HL-60 (cell line): Measurements from ENCODE around the gene GRPEL2.

Experiments
- DNase-seq, 2 experiments: peaks; one replicate each; pipeline ENCODE4 v3.0.0-alpha.2; 2010 to 2020; ENCODE audit warnings: low read depth in 1 of 2, low spot score in 1 of 2
- H3K27ac ChIP-seq: fragments of 250-450 bp; sonication (Bioruptor Pico); replicated peaks from 2 replicates; pipeline ENCODE4 v1.5.1; 2020; ENCODE audit warnings: mild to moderate bottlenecking, moderate library complexity
- H3K27me3 ChIP-seq: fragments of 250-450 bp; sonication (Bioruptor Pico); 2 replicates; pipeline ENCODE4 v1.5.1; 2021; ENCODE audit warnings: mild to moderate bottlenecking, moderate library complexity; ENCODE audit not compliant: insufficient read depth, poor library complexity, severe bottlenecking
- H3K4me3 ChIP-seq: replicated peaks from 2 replicates; pipeline ENCODE4 v1.5.1; 2011; ENCODE audit warnings: mild to moderate bottlenecking, control low read depth, low read length; ENCODE audit not compliant: insufficient read depth
- GABPA ChIP-seq: IDR thresholded peaks from 2 replicates; pipeline ENCODE4 v1.6.1; 2012; ENCODE audit warnings: low read depth
- POLR2AphosphoS5 ChIP-seq: IDR thresholded peaks from 2 replicates; pipeline ENCODE4 v1.6.1; 2012; ENCODE audit warnings: low read depth
- SPI1 ChIP-seq: IDR thresholded peaks from 2 replicates; pipeline ENCODE4 v1.6.1; 2012; ENCODE audit warnings: low read depth, mild to moderate bottlenecking, borderline replicate concordance
- TF ChIP-seq, protein P1 (sequence below): IDR thresholded peaks from one replicate; pipeline ENCODE4 v1.5.1; 2011; ENCODE audit warnings: low read length, control low read depth, inconsistent platforms; ENCODE audit not compliant: insufficient read depth
- TF ChIP-seq, protein P2 (sequence below): IDR thresholded peaks from 2 replicates; pipeline ENCODE4 v1.6.1; 2012; ENCODE audit warnings: low read depth; ENCODE audit not compliant: insufficient replicate concordance

The GRPEL2 gene

DNA sequence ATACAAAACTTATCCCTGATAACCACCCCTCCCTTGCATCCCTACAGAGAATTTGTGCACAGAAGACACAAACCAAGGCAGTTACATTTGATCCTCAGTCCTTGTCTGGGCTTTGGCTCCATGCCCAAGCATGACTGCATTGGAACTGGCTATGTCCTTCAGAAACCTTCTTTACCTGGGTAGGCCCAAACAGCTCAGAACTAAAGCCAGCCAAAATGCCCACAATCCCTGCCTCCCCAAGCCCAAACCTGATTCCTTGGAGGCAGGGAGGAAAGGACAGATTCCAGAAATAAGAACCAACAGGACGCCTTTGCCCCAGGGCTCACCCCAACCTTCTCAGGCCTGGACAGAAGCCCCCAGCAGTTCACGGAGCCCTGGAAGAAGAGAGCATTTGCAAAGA, 25.6 kb downstream of the GRPEL2 start:
- no peak for DNase-seq
- no peak overlapping the region for H3K27ac ChIP-seq
- no peak overlapping the region for H3K4me3 ChIP-seq
- TF ChIP-seq, protein P1, sequence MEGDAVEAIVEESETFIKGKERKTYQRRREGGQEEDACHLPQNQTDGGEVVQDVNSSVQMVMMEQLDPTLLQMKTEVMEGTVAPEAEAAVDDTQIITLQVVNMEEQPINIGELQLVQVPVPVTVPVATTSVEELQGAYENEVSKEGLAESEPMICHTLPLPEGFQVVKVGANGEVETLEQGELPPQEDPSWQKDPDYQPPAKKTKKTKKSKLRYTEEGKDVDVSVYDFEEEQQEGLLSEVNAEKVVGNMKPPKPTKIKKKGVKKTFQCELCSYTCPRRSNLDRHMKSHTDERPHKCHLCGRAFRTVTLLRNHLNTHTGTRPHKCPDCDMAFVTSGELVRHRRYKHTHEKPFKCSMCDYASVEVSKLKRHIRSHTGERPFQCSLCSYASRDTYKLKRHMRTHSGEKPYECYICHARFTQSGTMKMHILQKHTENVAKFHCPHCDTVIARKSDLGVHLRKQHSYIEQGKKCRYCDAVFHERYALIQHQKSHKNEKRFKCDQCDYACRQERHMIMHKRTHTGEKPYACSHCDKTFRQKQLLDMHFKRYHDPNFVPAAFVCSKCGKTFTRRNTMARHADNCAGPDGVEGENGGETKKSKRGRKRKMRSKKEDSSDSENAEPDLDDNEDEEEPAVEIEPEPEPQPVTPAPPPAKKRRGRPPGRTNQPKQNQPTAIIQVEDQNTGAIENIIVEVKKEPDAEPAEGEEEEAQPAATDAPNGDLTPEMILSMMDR: no peak
- TF ChIP-seq SPI1 (no peak), GABPA (no peak), POLR2AphosphoS5 (no peak)
- TF ChIP-seq, protein P2, sequence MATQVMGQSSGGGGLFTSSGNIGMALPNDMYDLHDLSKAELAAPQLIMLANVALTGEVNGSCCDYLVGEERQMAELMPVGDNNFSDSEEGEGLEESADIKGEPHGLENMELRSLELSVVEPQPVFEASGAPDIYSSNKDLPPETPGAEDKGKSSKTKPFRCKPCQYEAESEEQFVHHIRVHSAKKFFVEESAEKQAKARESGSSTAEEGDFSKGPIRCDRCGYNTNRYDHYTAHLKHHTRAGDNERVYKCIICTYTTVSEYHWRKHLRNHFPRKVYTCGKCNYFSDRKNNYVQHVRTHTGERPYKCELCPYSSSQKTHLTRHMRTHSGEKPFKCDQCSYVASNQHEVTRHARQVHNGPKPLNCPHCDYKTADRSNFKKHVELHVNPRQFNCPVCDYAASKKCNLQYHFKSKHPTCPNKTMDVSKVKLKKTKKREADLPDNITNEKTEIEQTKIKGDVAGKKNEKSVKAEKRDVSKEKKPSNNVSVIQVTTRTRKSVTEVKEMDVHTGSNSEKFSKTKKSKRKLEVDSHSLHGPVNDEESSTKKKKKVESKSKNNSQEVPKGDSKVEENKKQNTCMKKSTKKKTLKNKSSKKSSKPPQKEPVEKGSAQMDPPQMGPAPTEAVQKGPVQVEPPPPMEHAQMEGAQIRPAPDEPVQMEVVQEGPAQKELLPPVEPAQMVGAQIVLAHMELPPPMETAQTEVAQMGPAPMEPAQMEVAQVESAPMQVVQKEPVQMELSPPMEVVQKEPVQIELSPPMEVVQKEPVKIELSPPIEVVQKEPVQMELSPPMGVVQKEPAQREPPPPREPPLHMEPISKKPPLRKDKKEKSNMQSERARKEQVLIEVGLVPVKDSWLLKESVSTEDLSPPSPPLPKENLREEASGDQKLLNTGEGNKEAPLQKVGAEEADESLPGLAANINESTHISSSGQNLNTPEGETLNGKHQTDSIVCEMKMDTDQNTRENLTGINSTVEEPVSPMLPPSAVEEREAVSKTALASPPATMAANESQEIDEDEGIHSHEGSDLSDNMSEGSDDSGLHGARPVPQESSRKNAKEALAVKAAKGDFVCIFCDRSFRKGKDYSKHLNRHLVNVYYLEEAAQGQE: no peak
- no peaks in the 10 kb centered on the region for H3K27me3 ChIP-seq

DNA sequence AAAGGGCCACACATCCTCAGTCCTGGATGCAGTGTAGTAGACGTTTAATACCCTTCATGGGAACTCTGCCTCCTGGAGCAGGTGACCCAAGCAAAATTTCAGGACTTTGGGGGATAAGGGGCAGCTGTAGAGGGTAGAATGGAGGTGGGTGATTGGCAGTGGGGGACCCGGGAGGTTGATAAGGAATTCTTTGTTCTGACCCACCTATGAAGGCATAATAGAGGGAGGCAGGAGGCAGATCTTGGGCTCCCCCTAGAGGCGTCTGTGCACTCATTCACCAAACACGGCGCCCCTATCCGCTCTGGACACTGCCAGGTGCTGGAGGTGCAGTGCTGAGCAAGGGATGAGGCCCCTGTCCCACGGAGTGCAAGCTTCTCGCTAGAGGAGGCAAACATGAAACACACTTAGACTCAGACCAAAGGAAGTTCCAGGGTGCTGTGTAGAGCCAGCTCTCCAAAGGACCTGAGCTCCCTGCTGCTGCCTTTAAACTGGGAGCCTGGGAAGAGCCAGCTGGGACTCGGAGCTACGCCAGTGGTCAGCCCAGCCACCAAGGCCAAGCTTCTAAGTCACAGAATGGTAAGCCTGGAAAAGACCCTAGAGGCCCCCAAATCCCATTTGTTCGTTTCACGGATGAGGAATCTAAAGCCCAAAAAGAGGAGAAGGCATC, 26.1 kb downstream of the GRPEL2 start:
- Histone ChIP-seq H3K27ac (no peak overlapping the region), H3K27me3 (no peaks in the 10 kb centered on the region), H3K4me3 (no peak overlapping the region)
- TF ChIP-seq SPI1 (no peak), GABPA (no peak)
- TF ChIP-seq, protein P1: peak; percentile 78
- DNase-seq: peak in 1 of 2 experiments; percentile 63

DNA sequence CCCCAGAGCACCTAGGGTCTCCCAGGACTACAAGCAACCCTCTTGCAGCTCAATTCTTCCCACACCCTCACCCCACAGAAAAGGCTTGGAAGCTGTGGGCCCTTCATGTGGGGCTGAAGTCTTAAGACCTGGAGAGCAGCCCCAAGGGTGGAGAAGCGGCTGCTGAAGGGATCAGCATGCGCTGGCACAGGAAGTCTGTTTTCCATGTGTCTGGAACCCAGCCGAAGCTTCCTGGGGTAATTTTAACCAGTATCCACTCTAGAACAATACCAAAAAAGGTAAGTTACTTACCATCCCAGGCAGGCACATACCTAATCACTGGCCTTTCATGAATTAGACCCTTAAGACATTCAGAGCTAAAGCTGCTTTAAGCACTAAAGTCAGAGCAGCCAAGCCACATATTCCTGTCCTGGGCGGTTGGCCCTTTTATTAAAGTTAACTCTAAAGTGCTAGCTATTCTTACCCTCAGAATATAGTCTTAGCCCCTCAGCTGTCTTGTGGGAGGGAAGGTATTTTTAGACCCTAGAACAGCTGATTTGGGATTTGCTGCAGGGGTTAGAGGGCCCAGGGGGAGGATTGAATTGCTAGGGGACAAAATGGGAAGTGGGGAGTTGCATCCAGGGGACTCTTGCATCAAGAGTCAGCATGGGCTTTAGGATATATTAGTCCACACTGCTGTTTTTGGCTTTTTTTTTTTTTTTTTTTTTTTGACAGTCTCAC, 26.9 kb downstream of the GRPEL2 start:
- H3K4me3 ChIP-seq: no peak overlapping the region
- H3K27me3 ChIP-seq: no peaks in the 10 kb centered on the region
- DNase-seq: no peak
- H3K27ac ChIP-seq: no peak overlapping the region
- peak; percentile 32; the same call in 1 of the 2 replicates for TF ChIP-seq SPI1
- TF ChIP-seq POLR2AphosphoS5: no peak
- TF ChIP-seq GABPA: no peak

DNA sequence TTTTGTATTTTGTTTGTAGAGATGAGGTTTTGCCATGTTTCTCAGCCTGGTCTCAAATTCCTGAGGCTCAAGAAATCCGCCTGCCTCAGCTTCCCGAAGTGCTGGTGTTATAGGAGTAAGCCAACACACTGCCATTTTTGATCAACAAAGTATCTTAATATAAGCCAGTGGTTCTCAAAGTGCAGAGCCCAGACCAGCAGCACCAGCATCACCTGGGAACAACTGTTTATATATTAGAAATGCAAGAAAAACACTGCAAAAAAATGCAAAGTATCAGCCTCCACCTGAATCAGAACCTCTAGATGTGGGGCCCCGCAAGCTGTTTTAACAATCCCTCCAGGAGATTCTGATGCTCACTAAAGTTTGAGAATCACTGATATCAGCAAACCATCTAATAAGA, 27.6 kb downstream of the GRPEL2 start:
- TF ChIP-seq, protein P1: no peak
- TF ChIP-seq SPI1: no peak
- TF ChIP-seq, protein P2: no peak
- TF ChIP-seq POLR2AphosphoS5: no peak
- TF ChIP-seq GABPA: no peak
- no peak overlapping the region for H3K4me3 ChIP-seq
- no peak overlapping the region for H3K27ac ChIP-seq
- no peaks in the 10 kb centered on the region for H3K27me3 ChIP-seq
- DNase-seq: no peak
